ENCODE results near the gene ATP13A3.
A peak's percentile ranks its signal among the peaks of the same experiment; 100 is the strongest.
"Not testable (repeated sequence)": the region's sequence is repeated elsewhere in the genome, so short reads cannot be mapped to it uniquely, and the experiment has no call there.

Gene ATP13A3

GRCh38 chr3:194486540-194487288 is at the start of gene ATP13A3:
ATP13A3 (minus strand) TSS chr3:194487002; CDS start chr3:194462190, 24,812 bp downstream.
- Histone ChIP-seq H3K27me3 (replicated peaks; ENCODE audit: control insufficient read depth, insufficient read depth, low read length) (no peaks in the 10 kb centered on the region), H3K4me3 (replicated peaks; ENCODE audit: low read depth, low read length) (peak within 1 kb of the TSS; percentile 91), H3K36me3 (ENCODE audit: control insufficient read depth, insufficient read depth, low read length) (no peaks in the 10 kb centered on the region; the same call in 1 of the 2 replicates)
- peak; percentile 96 for DNase-seq (ENCODE audit: extremely low read depth, insufficient read length)
- TF ChIP-seq CTCF (IDR thresholded peaks at IDR 0.05; ENCODE audit: insufficient read depth, low read length, poor library complexity, severe bottlenecking) = no peak

- not testable (repeated sequence) for DNase-seq (ENCODE audit: extremely low read depth, insufficient read length); H3K27me3 ChIP-seq (replicated peaks; ENCODE audit: control insufficient read depth, insufficient read depth, low read length); H3K36me3 ChIP-seq (ENCODE audit: control insufficient read depth, insufficient read depth, low read length); H3K4me3 ChIP-seq (replicated peaks; ENCODE audit: low read depth, low read length)
These were observed 48.4 kb upstream of the ATP13A3 start for GRCh38 chr3:194535199-194535598.

GRCh38 chr3:194534243-194534642 is 47.4 kb upstream of the ATP13A3 start:
- H3K4me3 ChIP-seq (replicated peaks; ENCODE audit: low read depth, low read length) = no peak overlapping the region
- no peak for TF ChIP-seq CTCF (IDR thresholded peaks at IDR 0.05; ENCODE audit: insufficient read depth, low read length, poor library complexity, severe bottlenecking)
- no peak for DNase-seq (ENCODE audit: extremely low read depth, insufficient read length)
- no peaks in the 10 kb centered on the region for H3K27me3 ChIP-seq (replicated peaks; ENCODE audit: control insufficient read depth, insufficient read depth, low read length)
- H3K36me3 ChIP-seq (ENCODE audit: control insufficient read depth, insufficient read depth, low read length) = no peaks in the 10 kb centered on the region

GRCh38 chr3:194532591-194532990 is 45.8 kb upstream of the ATP13A3 start:
- Histone ChIP-seq H3K36me3 (ENCODE audit: control insufficient read depth, insufficient read depth, low read length) (no peaks in the 10 kb centered on the region), H3K27me3 (replicated peaks; ENCODE audit: control insufficient read depth, insufficient read depth, low read length) (no peaks in the 10 kb centered on the region), H3K4me3 (replicated peaks; ENCODE audit: low read depth, low read length) (no peak overlapping the region)
- TF ChIP-seq CTCF (IDR thresholded peaks at IDR 0.05; ENCODE audit: insufficient read depth, low read length, poor library complexity, severe bottlenecking) = no peak
- no peak for DNase-seq (ENCODE audit: extremely low read depth, insufficient read length)

- Histone ChIP-seq H3K36me3 (ENCODE audit: control insufficient read depth, insufficient read depth, low read length) (no peaks in the 10 kb centered on the region), H3K4me3 (replicated peaks; ENCODE audit: low read depth, low read length) (no peak overlapping the region), H3K27me3 (replicated peaks; ENCODE audit: control insufficient read depth, insufficient read depth, low read length) (no peaks in the 10 kb centered on the region)
- DNase-seq (ENCODE audit: extremely low read depth, insufficient read length) = no peak
- no peak for TF ChIP-seq CTCF (IDR thresholded peaks at IDR 0.05; ENCODE audit: insufficient read depth, low read length, poor library complexity, severe bottlenecking)
These were observed 40.9 kb upstream of the ATP13A3 start for GRCh38 chr3:194527726-194528125.

- no peaks in the 10 kb centered on the region for H3K36me3 ChIP-seq (ENCODE audit: control insufficient read depth, insufficient read depth, low read length)
- DNase-seq (ENCODE audit: extremely low read depth, insufficient read length) = no peak
- H3K4me3 ChIP-seq (replicated peaks; ENCODE audit: low read depth, low read length) = no peak overlapping the region
- no peak for TF ChIP-seq CTCF (IDR thresholded peaks at IDR 0.05; ENCODE audit: insufficient read depth, low read length, poor library complexity, severe bottlenecking)
- no peaks in the 10 kb centered on the region for H3K27me3 ChIP-seq (replicated peaks; ENCODE audit: control insufficient read depth, insufficient read depth, low read length)
These were observed 39.4 kb upstream of the ATP13A3 start for GRCh38 chr3:194526164-194526563.

All from GM06990 (cell line).